Measurements from ENCODE around the gene DNASE2B.

The DNASE2B gene

GRCh38 chr1:84355556-84355955, 42.7 kb upstream of the DNASE2B start:
- H3K9me3 ChIP-seq (ENCODE audit: low read length) = no peaks in the 10 kb centered on the region
- no peaks in the 10 kb centered on the region for H3K36me3 ChIP-seq (ENCODE audit: insufficient read depth, low read length)
- TF ChIP-seq CTCF (IDR thresholded peaks at IDR 0.05; ENCODE audit: low read length) (no peak), EZH2 (IDR thresholded peaks at IDR 0.05; ENCODE audit: borderline replicate concordance, low read length) (no peak)
- H3K27me3 ChIP-seq (ENCODE audit: insufficient read depth, low read length) = no peaks in the 10 kb centered on the region
- H3K27ac ChIP-seq (ENCODE audit: low read depth, low read length, poor library complexity, severe bottlenecking) = no peak overlapping the region
- no peaks in the 10 kb centered on the region for H3K4me1 ChIP-seq (ENCODE audit: insufficient read depth, low read length, severe bottlenecking)
- no peaks in the 10 kb centered on the region for H3K9me2 ChIP-seq (ENCODE audit: low read depth, low read length)
- no peak overlapping the region for H3K4me2 ChIP-seq (ENCODE audit: low read length)
- H3K9ac ChIP-seq (ENCODE audit: low read length) = no peak overlapping the region
- no peaks in the 10 kb centered on the region for H4K20me1 ChIP-seq (ENCODE audit: insufficient read depth, low read length)
- no peak overlapping the region for H2AFZ ChIP-seq (ENCODE audit: low read length)
- no peak overlapping the region for H3K4me3 ChIP-seq (ENCODE audit: low read depth, low read length, poor library complexity, severe bottlenecking)
- H3K79me2 ChIP-seq (ENCODE audit: insufficient read depth, low read length) = no peaks in the 10 kb centered on the region
- no peaks in the 10 kb centered on the region for H3F3A ChIP-seq (ENCODE audit: insufficient read depth, low read length)

GRCh38 chr1:84356881-84357280, 41.4 kb upstream of the DNASE2B start:
- Histone ChIP-seq H3K27ac (ENCODE audit: low read depth, low read length, poor library complexity, severe bottlenecking) (no peak overlapping the region), H3K4me1 (ENCODE audit: insufficient read depth, low read length, severe bottlenecking) (no peaks in the 10 kb centered on the region), H3K9me2 (ENCODE audit: low read depth, low read length) (no peaks in the 10 kb centered on the region), H3K27me3 (ENCODE audit: insufficient read depth, low read length) (no peaks in the 10 kb centered on the region), H4K20me1 (ENCODE audit: insufficient read depth, low read length) (no peaks in the 10 kb centered on the region), H3K36me3 (ENCODE audit: insufficient read depth, low read length) (no peaks in the 10 kb centered on the region), H2AFZ (ENCODE audit: low read length) (no peak overlapping the region), H3F3A (ENCODE audit: insufficient read depth, low read length) (no peaks in the 10 kb centered on the region), H3K4me2 (ENCODE audit: low read length) (no peak overlapping the region), H3K9ac (ENCODE audit: low read length) (no peak overlapping the region), H3K9me3 (ENCODE audit: low read length) (no peaks in the 10 kb centered on the region), H3K79me2 (ENCODE audit: insufficient read depth, low read length) (no peaks in the 10 kb centered on the region), H3K4me3 (ENCODE audit: low read depth, low read length, poor library complexity, severe bottlenecking) (no peak overlapping the region)
- no peak for TF ChIP-seq CTCF (IDR thresholded peaks at IDR 0.05; ENCODE audit: low read length)
- no peak for TF ChIP-seq EZH2 (IDR thresholded peaks at IDR 0.05; ENCODE audit: borderline replicate concordance, low read length)

- no peaks in the 10 kb centered on the region for H3F3A ChIP-seq (ENCODE audit: insufficient read depth, low read length)
- TF ChIP-seq EZH2 (IDR thresholded peaks at IDR 0.05; ENCODE audit: borderline replicate concordance, low read length) (no peak), CTCF (IDR thresholded peaks at IDR 0.05; ENCODE audit: low read length) (no peak)
- H3K9ac ChIP-seq (ENCODE audit: low read length) = no peak overlapping the region
Observed at GRCh38 chr1:84358695-84359094, 39.6 kb upstream of the DNASE2B start.

More at GRCh38 chr1:84358695-84359094, 39.6 kb upstream of the DNASE2B start:
- Histone ChIP-seq H3K4me2 (ENCODE audit: low read length) (no peak overlapping the region), H4K20me1 (ENCODE audit: insufficient read depth, low read length) (no peaks in the 10 kb centered on the region), H3K9me2 (ENCODE audit: low read depth, low read length) (no peaks in the 10 kb centered on the region), H2AFZ (ENCODE audit: low read length) (no peak overlapping the region), H3K4me3 (ENCODE audit: low read depth, low read length, poor library complexity, severe bottlenecking) (no peak overlapping the region), H3K27ac (ENCODE audit: low read depth, low read length, poor library complexity, severe bottlenecking) (no peak overlapping the region), H3K4me1 (ENCODE audit: insufficient read depth, low read length, severe bottlenecking) (no peaks in the 10 kb centered on the region), H3K36me3 (ENCODE audit: insufficient read depth, low read length) (no peaks in the 10 kb centered on the region), H3K9me3 (ENCODE audit: low read length) (no peaks in the 10 kb centered on the region), H3K79me2 (ENCODE audit: insufficient read depth, low read length) (no peaks in the 10 kb centered on the region), H3K27me3 (ENCODE audit: insufficient read depth, low read length) (no peaks in the 10 kb centered on the region)

Data from OCI-LY1 (cell line).